ENCODE results near the gene PDRG1.

Gene PDRG1

DNA sequence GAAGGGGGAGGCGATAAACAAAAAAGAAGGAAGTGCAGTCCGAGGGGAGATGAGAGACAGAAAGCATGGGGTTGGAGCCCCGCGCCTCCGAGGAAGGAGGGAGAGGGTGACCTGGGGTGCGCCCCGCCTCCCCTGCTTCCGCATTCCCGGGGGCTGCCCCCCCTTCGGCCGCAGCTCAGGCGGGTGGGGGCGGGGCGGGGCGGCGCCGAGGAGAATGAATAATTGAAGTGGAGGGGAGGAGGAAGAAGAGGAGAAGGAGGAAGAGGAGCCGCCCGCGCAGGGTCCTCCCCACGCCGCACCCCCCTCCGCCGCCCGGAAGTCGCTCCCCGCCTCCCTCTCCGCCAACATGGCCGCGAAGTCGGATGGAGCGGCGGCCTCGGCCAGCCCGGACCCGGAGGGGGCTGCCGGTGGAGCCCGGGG is 16.0 kb upstream of the PDRG1 start, which contains the start of gene XKR7:
Gene XKR7 (plus strand): TSS at position 322 of the 420 bp plus-strand sequence. CDS start 25 bp downstream, at position 347.
- in situ Hi-C loops (cut with MboI; ENCODE audit: low sequenced_read_pairs) = no loop called here

DNA sequence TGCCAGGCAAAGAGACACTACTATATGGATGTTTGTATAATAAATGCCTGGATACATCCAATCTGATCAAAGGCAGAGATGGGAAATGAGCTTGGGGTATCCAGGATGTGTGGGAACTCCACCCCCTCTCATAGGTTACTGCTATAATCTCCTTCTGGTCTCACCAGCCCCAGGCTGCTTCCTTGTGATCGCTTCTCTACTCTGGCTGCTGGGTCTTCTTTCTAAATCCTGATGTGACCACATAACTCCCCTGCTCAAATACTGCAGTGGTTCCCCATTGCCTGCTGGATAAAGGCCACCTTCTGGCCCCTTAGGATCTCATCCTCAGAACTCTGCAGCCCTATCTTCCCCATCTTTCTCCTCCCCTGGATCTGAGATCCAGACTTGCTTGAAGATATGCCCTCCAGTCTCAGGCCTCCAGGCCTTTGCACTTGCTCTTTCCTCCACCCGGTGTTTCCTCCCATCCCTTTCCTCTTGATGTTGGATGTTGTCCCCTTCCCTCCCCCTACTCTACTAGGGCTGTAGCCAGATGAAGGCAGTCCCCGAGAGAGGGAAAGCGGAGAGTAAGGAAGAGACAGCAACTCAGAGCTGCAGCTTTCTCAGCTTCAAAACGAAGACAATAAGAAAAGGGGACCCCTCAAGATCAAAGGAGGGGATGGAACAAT is 15.3 kb upstream of the PDRG1 start:
- in situ Hi-C loops (cut with MboI; ENCODE audit: low sequenced_read_pairs) = no loop called here

GRCh38 chr20:31963889-31964288 is 12.0 kb upstream of the PDRG1 start:
- in situ Hi-C loops (cut with MboI; ENCODE audit: low sequenced_read_pairs) = no loop called here

GRCh38 chr20:31962761-31963160 is 10.9 kb upstream of the PDRG1 start:
- in situ Hi-C loops (cut with MboI; ENCODE audit: low sequenced_read_pairs) = no loop called here

GRCh38 chr20:31956556-31957526 is 5.0 kb upstream of the PDRG1 start:
- in situ Hi-C loops (cut with MboI; ENCODE audit: low sequenced_read_pairs) = no loop called here

GRCh38 chr20:31954500-31954899 is 2.7 kb upstream of the PDRG1 start:
- in situ Hi-C loops (cut with MboI; ENCODE audit: low sequenced_read_pairs) = no loop called here

- in situ Hi-C loops (cut with MboI; ENCODE audit: low sequenced_read_pairs) = no loop called here
These were observed 1.8 kb upstream of the PDRG1 start for GRCh38 chr20:31953556-31954148.

- in situ Hi-C loops (cut with MboI; ENCODE audit: low sequenced_read_pairs) = no loop called here
These were observed 680 bp downstream of the PDRG1 start for GRCh38 chr20:31951203-31951529.

GRCh38 chr20:31949877-31950646 is 1.8 kb downstream of the PDRG1 start:
- in situ Hi-C loops (cut with MboI; ENCODE audit: low sequenced_read_pairs) = no loop called here

- in situ Hi-C loops (cut with MboI; ENCODE audit: low sequenced_read_pairs) = no loop called here
These were observed 3.8 kb downstream of the PDRG1 start for GRCh38 chr20:31948008-31948407.

GRCh38 chr20:31945785-31946184 is 6.1 kb downstream of the PDRG1 start:
- in situ Hi-C loops (cut with MboI; ENCODE audit: low sequenced_read_pairs) = no loop called here

GRCh38 chr20:31945319-31945718 is 6.5 kb downstream of the PDRG1 start:
- in situ Hi-C loops (cut with MboI; ENCODE audit: low sequenced_read_pairs) = no loop called here

- in situ Hi-C loops (cut with MboI; ENCODE audit: low sequenced_read_pairs) = no loop called here
These were observed 8.8 kb downstream of the PDRG1 start for GRCh38 chr20:31943052-31943471.

DNA sequence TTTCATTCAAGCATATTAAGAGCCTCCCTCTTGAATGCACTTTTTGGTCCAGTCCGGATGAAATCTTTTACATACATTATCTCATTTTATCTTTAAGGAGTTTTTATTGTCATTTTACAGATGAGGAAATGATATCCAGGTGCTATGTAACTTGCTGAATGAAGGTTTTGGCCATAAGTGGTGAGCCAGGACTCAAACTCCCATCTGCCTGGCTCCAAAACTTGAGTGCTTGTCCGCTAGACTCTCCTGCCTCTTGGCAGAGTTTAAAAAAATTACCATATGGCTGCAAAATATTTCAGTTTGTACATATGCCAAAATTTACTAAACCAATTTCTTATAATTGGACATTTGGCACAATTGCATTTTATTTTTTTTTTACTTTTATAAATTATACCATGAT is 12.2 kb downstream of the PDRG1 start:
- in situ Hi-C loops (cut with MboI; ENCODE audit: low sequenced_read_pairs) = no loop called here

- in situ Hi-C loops (cut with MboI; ENCODE audit: low sequenced_read_pairs) = no loop called here
These were observed 14.0 kb downstream of the PDRG1 start for GRCh38 chr20:31937820-31938219.

DNA sequence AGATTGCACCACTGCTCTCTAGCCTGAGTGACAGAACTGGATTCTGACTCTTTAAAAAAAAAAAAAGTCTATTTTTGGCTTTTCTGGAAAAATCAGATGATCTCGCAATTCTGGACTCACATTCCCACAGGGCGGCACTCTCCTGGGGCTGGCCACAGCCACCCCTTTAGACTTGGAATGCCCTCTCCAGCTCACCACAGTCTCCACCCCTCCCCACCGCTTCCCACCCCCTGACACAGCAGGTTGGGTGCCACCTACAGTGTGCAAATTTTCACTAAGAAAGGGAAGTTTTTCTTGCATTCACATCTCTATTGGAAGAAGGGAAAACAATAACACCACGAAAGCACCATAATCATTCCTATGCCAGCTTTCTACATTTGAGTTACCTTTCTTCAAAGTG is 15.4 kb downstream of the PDRG1 start:
- in situ Hi-C loops (cut with MboI; ENCODE audit: low sequenced_read_pairs) = no loop called here

GRCh38 chr20:31934968-31935764 is 16.7 kb downstream of the PDRG1 start:
- in situ Hi-C loops (cut with MboI; ENCODE audit: low sequenced_read_pairs) = no loop called here

- in situ Hi-C loops (cut with MboI; ENCODE audit: low sequenced_read_pairs) = no loop called here
These were observed 17.4 kb downstream of the PDRG1 start for GRCh38 chr20:31934491-31934890.

- in situ Hi-C loops (cut with MboI; ENCODE audit: low sequenced_read_pairs) = no loop called here
These were observed 18.1 kb downstream of the PDRG1 start for GRCh38 chr20:31933698-31934097.

- in situ Hi-C loops (cut with MboI; ENCODE audit: low sequenced_read_pairs) = no loop called here
These were observed 21.1 kb downstream of the PDRG1 start for GRCh38 chr20:31930779-31931178.
